Panc1 (cell line): ENCODE data around the gene EP400. TPM values are rescaled to one million over a fixed set of nuclear protein-coding genes. Genes with fewer than 3 reads are reported as not detected.

Experiments
- ATAC-seq: fragments of 200-7000 bp; cut with Tn5 transposase; 2 replicates; pipeline ENCODE4 v1.9.1; 2020; ENCODE audit warnings: mild to moderate bottlenecking, moderate library complexity
- BruUV-seq: library from RNA; stranded (reverse); fragments of 400-500 nt; replicated peaks from 2 replicates; lab custom pipeline; 2021; lab: Mats Ljungman, UMichigan
- CTCF ChIA-PET: fragments of 300-600 bp; sonication (Branson Sonifier 250); formaldehyde crosslinking; loops from one replicate; lab custom pipeline; 2022; ENCODE audit warnings: antibody characterized with exemption; lab: Charles Lee
- POLR2A ChIA-PET: fragments of 300-600 bp; sonication (Branson Sonifier 250); formaldehyde crosslinking; loops from one replicate; lab custom pipeline; 2022; ENCODE audit warnings: antibody characterized with exemption; lab: Charles Lee
- DNase-seq: peaks from one replicate; pipeline ENCODE4 v3.0.0-alpha.2; 2010; ENCODE audit warnings: low read depth, low spot score
- H3K27ac ChIP-seq: 2 replicates; pipeline ENCODE4 v1.5.1; 2011; ENCODE audit warnings: mild to moderate bottlenecking, low read length, inconsistent platforms
- H3K27me3 ChIP-seq: fragments of 200-500 bp; sonication (Bioruptor generic); 2 replicates; pipeline ENCODE4 v1.6.0; 2014; ENCODE audit warnings: low read length, inconsistent platforms; ENCODE audit not compliant: control insufficient read depth, insufficient read depth
- H3K36me3 ChIP-seq: fragments of 200-500 bp; sonication (Bioruptor generic); 2 replicates; pipeline ENCODE4 v1.5.1; 2014; ENCODE audit warnings: inconsistent platforms, mild to moderate bottlenecking, low read length, moderate library complexity; ENCODE audit not compliant: control insufficient read depth, insufficient read depth
- H3K4me1 ChIP-seq: 2 replicates; pipeline ENCODE4 v1.5.1; 2011; ENCODE audit warnings: inconsistent platforms, mild to moderate bottlenecking, low read length, moderate library complexity; ENCODE audit not compliant: control insufficient read depth, insufficient read depth
- H3K4me3 ChIP-seq, 2 experiments: 2 replicates each; pipeline ENCODE4 v1.5.1; 2011 to 2012; ENCODE audit warnings: low read depth in 2 of 2, low read length in 2 of 2, mild to moderate bottlenecking in 2 of 2, inconsistent platforms in 1 of 2, moderate library complexity in 1 of 2
- H3K9me3 ChIP-seq: fragments of 200-500 bp; sonication (Bioruptor generic); 2 replicates; pipeline ENCODE4 v1.5.1; 2014; ENCODE audit warnings: low read depth, mild to moderate bottlenecking, inconsistent platforms, low read length, moderate library complexity; ENCODE audit not compliant: control insufficient read depth, insufficient read depth
- POLR2AphosphoS5 ChIP-seq: IDR thresholded peaks from 2 replicates; pipeline ENCODE4 v1.6.1; 2012; ENCODE audit warnings: mild to moderate bottlenecking, low read depth, low read length, moderate library complexity
- SIN3A ChIP-seq: IDR thresholded peaks from 2 replicates; pipeline ENCODE4 v1.6.1; 2012; ENCODE audit warnings: low read depth, mild to moderate bottlenecking, low read length, moderate library complexity, borderline replicate concordance; ENCODE audit not compliant: insufficient read depth
- TCF7L2 ChIP-seq: IDR thresholded peaks from 2 replicates; pipeline ENCODE4 v1.6.1; 2011; ENCODE audit warnings: mild to moderate bottlenecking, low read depth, low read length, inconsistent platforms
- in situ Hi-C: cut with HindIII; loops from 2 replicates; pipeline ENCODE4 v1.10.0; 2016; ENCODE audit warnings: low sequenced_read_pairs, low pct_unique_long_range_greater_than_20kb
- intact Hi-C: fragments of 100-400 bp; cut with micrococcal nuclease; formaldehyde crosslinking; loops from one replicate; pipeline ENCODE4 v1.10.0; 2022; ENCODE audit not compliant: unreplicated experiment
- total RNA-seq: library from RNA; stranded (reverse); gene quantifications from one replicate; pipeline ENCODE4 v1.2.1, GENCODE V29; 2021; ENCODE audit not compliant: unreplicated experiment
- TF ChIP-seq, protein P1 (sequence below), 2 experiments: IDR thresholded peaks; 2 replicates each; pipeline ENCODE4 v1.6.1; 2011 to 2012; ENCODE audit warnings: low read depth in 2 of 2, control low read depth in 1 of 2, low read length in 1 of 2, mild to moderate bottlenecking in 1 of 2, moderate library complexity in 1 of 2; ENCODE audit not compliant: insufficient read depth in 1 of 2
- TF ChIP-seq, protein P2 (sequence below): fragments of 450-650 bp; IDR thresholded peaks from 2 replicates; pipeline ENCODE4 v1.5.1; 2017; ENCODE audit warnings: mild to moderate bottlenecking

EP400 gene
- total RNA-seq, 1 experiment from 2014 or later, result 59.4 TPM

DNA sequence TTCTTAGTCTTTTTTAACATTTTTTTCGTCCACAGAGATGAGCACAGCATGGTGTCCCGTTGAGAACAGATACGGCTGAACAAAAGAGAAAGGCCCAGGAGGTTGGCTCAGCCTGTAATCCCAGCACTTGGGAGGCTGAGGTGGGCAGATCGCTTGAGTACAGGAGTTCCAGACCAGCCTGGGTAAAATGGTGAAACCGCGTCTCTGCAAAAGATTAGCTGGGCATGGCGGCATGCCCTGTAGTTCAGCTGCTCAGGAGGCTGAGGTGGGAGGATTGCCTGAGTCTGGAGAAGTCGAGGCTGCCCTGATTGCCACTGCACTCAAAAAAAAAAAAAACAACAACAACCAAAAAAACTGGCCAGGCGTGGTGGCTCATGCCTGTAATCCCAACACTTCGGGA, 5.9 kb upstream of the EP400 start:
- Histone ChIP-seq H3K4me3 (no peak overlapping the region), H3K27me3 (no peaks in the 10 kb centered on the region), H3K4me1 (no peaks in the 10 kb centered on the region), H3K27ac (no peak overlapping the region), H3K9me3 (no peaks in the 10 kb centered on the region), H3K36me3 (0 out of 2 replicates have a peak, but pooled peaks cover 2% of the 10 kb centered on the region)
- TF ChIP-seq, protein P1, sequence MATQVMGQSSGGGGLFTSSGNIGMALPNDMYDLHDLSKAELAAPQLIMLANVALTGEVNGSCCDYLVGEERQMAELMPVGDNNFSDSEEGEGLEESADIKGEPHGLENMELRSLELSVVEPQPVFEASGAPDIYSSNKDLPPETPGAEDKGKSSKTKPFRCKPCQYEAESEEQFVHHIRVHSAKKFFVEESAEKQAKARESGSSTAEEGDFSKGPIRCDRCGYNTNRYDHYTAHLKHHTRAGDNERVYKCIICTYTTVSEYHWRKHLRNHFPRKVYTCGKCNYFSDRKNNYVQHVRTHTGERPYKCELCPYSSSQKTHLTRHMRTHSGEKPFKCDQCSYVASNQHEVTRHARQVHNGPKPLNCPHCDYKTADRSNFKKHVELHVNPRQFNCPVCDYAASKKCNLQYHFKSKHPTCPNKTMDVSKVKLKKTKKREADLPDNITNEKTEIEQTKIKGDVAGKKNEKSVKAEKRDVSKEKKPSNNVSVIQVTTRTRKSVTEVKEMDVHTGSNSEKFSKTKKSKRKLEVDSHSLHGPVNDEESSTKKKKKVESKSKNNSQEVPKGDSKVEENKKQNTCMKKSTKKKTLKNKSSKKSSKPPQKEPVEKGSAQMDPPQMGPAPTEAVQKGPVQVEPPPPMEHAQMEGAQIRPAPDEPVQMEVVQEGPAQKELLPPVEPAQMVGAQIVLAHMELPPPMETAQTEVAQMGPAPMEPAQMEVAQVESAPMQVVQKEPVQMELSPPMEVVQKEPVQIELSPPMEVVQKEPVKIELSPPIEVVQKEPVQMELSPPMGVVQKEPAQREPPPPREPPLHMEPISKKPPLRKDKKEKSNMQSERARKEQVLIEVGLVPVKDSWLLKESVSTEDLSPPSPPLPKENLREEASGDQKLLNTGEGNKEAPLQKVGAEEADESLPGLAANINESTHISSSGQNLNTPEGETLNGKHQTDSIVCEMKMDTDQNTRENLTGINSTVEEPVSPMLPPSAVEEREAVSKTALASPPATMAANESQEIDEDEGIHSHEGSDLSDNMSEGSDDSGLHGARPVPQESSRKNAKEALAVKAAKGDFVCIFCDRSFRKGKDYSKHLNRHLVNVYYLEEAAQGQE (IDR thresholded peaks at IDR 0.05; ENCODE audit: insufficient read depth in 1 of 2, low read depth in 2 of 2, low read length in 1 of 2), result no peak
- TF ChIP-seq TCF7L2, result no peak
- no TSS peak for BruUV-seq
- no peak for ATAC-seq
- CTCF ChIA-PET, result no interaction called here
- intact Hi-C loops, result no loop called here
- in situ Hi-C loops, result no loop called here
- no peak for DNase-seq
- POLR2A ChIA-PET, result no interaction called here

DNA sequence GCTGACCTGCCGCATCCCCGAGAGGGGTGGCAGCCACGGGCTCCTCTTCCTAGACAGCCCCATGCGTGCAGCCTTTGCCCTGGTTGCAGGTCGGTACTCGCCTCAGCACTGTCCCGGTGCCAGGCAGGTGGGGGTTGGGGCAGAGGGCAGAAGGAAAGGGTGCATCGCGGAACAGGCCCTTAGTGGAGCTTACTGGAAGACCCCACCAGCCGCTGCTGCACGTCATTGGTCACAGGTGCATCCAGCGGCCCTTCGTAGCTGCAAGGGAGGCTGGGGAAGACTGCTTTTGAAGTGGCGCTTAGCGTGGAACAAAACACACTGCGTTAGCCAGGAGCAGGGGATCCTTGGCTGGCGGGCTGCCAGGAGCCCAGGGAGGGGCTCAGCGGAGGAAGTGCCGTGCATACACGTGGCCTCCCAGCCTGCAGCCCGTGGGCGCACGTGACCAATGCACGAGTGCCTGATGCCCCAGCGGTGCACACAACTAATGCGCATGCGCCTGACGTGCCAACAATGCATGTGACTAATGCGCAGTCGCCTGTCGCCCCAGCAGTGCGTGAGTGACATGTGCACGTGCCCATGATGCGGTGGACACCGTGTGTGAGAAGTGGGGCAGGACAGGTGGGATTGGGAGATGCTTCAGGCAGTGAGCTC, 5.0 kb upstream of the EP400 start:
- POLR2A ChIA-PET, result no interaction called here
- intact Hi-C loops (no loop called here), in situ Hi-C loops (no loop called here)
- Histone ChIP-seq H3K27me3 (no peaks in the 10 kb centered on the region), H3K4me1 (no peaks in the 10 kb centered on the region), H3K27ac (no peak overlapping the region), H3K36me3 (no peaks in the 10 kb centered on the region), H3K4me3 (no peak overlapping the region), H3K9me3 (no peaks in the 10 kb centered on the region)
- CTCF ChIA-PET, result no interaction called here
- TF ChIP-seq, protein P2, sequence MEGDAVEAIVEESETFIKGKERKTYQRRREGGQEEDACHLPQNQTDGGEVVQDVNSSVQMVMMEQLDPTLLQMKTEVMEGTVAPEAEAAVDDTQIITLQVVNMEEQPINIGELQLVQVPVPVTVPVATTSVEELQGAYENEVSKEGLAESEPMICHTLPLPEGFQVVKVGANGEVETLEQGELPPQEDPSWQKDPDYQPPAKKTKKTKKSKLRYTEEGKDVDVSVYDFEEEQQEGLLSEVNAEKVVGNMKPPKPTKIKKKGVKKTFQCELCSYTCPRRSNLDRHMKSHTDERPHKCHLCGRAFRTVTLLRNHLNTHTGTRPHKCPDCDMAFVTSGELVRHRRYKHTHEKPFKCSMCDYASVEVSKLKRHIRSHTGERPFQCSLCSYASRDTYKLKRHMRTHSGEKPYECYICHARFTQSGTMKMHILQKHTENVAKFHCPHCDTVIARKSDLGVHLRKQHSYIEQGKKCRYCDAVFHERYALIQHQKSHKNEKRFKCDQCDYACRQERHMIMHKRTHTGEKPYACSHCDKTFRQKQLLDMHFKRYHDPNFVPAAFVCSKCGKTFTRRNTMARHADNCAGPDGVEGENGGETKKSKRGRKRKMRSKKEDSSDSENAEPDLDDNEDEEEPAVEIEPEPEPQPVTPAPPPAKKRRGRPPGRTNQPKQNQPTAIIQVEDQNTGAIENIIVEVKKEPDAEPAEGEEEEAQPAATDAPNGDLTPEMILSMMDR, result no peak
- TF ChIP-seq SIN3A (no peak), POLR2AphosphoS5 (peak; percentile 55; the same call in 1 of the 2 replicates), TCF7L2 (no peak)
- TF ChIP-seq, protein P1 (IDR thresholded peaks at IDR 0.05; ENCODE audit: insufficient read depth in 1 of 2, low read depth in 2 of 2, low read length in 1 of 2), result no peak
- no peak for DNase-seq
- no TSS peak for BruUV-seq
- no peak for ATAC-seq
